Stimulated activated CD8-positive, alpha-beta memory T cell treated with anti-CD3 and anti-CD28 coated beads, Interleukin-12 subunit alpha, Interleukin-12 subunit beta, amount 100 ng/mL, for 1 hour (primary cell): ENCODE data around the gene RSPH4A.
"Not testable (repeated sequence)": the region's sequence is repeated elsewhere in the genome, so short reads cannot be mapped to it uniquely, and the experiment has no call there.

Source experiments
- DNase-seq: peaks from one replicate; pipeline ENCODE4 v3.0.0-alpha.2; 2020; ENCODE audit warnings: low read depth

The RSPH4A gene

DNA sequence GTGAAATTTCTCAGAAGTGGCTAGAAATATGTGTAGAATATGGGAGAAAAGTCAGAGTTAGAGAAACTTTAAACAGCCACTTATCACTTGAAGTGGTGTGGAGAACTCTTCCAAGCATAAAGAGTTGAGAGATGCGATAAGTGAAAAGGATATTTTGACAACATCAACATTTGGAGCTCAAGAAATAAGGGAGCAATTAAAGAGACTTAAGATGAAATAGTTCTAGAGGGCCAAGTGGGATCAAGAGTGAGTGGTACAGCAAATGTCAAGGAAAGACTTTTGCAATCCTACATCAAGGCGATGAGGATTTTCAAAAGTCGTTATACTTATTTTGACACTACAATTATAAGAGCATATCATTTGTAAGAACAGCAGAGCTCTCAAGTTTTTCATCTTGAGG lies 9.6 kb downstream of the RSPH4A start:
- DNase-seq: no peak

DNA sequence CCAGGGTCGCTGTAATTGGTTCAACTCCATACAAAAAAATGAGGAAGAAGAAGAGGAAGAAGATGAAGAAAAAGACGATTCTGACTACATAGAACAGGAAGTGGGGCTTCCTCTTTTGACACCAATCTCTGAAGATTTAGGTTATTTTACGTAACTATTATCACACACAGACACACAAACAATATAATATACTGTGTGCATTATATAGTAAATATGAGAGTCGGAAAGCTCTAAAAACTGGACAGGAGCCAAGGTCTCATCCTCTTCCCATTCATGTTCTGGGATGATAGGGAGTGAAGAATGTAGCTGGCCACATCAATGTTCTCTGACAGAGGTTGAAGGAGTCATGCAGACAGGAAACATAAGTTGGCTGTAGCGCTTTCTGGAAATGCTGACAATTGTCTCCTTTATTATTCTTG lies 13.3 kb downstream of the RSPH4A start:
- no peak for DNase-seq

DNA sequence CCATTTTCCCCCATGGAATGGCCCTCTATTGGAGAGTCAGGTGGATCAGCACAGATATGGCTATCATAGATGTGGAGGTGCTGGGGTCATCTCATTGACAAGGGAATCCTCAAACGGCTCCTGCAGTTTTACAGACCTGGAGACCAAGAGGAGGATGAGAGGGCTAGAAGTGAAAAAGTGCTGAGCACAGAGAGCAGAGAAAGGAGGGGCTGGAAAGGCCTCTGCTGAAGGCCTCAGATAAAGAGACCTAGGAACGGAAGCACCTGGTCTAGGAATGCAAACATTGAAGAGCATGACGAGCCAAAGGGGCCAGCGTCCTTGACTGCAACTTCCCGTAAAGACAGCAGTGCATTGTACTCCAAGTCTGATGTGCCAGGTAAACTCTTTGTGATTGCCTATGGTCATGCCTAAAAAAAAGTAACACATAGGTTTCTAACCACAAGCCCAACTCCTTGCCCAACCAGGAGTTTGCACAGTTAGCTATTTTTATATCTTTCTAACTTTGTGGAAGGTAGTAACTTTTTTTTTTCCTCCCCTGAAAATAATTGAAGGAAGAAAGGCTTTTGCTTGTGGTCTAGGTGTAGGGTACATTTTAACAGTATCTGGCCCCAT lies 15.2 kb downstream of the RSPH4A start:
- DNase-seq: no peak

DNA sequence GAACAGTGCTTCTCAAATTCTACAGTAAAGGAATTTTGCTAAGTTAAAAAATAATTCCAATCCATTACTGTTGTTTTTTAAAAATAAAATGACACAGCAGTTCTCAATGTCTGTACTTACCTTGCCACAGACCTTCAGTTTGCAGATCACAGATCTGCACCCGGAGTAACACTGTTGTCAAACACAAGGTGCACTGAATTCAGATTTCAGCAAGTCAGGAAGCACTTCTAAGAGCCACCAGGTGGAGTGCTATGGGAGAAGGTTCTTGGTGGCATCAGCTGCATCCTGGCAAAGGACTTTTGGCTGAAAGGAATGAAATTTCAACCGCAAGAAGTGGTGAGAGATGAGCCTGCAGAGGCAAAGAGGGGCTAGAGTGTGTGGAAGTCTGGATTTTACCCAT lies 17.4 kb downstream of the RSPH4A start:
- DNase-seq: no peak

DNA sequence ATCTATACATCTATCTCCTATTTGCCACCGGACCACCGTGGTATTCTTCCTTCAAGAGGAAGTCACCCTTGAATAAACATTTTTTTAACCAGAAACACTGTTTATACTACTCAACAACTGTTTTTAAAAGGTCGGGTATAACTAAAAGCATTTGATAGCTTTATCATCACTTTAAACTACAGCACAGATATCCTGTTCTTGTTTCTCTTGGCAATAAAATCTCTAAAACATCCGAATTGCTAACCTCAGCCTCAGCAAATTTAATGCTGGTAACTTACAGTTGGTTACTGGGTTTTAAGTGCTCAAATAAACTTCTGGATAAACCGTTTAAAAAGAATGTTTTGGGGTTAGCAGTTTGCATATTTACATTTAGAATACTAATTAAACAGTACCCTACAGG lies 31.9 kb downstream of the RSPH4A start:
- no peak for DNase-seq

GRCh38 chr6:116649129-116649528 lies 32.9 kb downstream of the RSPH4A start:
- DNase-seq: no peak

GRCh38 chr6:116651916-116652315 lies 35.6 kb downstream of the RSPH4A start:
- no peak for DNase-seq

DNA sequence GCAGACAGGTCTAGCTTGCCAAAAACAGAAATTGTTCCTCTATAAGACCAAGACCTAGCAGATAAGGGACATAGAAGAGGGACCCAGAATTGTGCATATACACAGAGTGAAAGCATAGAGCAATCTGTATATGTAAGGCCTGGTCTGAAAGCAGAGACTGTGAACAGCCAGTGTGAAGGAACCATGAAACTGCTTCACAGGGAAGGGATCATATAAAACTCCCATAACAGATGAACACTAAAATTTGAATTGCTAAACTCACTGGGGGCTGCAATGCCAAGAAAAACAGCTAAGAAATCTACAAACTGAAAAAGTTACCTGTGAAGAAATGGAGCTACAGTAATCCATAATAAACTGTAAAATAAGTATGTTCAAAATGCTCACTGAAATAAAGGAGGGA lies 45.3 kb downstream of the RSPH4A start:
- no peak for DNase-seq

DNA sequence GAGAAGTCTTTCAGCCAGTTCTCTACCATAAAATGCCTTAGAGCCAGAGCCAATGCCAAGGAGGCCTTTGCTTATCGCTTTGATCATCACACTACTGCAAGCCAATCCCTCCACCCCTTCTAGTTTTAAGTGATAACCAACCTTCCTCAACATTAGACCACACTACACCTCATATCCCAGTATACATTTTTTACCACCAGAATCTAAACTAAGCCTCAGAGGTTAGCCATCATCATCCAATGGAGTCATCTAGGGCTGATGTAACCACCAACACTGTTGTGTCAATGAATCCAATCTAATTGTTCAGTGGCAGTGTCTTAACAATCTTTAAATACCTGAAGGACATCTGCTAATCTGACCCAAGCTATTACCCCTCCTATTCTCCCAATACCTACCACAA lies 45.9 kb downstream of the RSPH4A start:
- DNase-seq: no peak

- no peak for DNase-seq
Observed at GRCh38 chr6:116663308-116663707, 47.0 kb downstream of the RSPH4A start.

DNA sequence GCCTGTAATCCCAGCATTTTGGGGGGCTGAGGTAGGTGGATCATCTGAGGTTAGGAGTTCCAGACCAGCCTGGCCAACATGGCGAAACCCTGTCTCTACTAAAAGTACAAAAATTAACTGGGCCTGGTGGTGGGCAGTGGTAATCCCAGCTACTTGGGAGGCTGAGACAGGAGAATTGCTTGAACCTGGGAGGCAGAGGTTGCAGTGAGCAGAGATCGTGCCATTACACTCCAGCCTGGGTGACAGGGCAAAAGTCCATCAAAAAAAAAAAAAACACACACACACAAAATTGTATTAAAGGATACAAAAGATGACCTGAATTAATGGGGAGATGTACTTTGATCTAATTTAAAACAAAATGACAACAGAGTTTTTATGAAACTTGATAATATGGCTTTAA lies 47.9 kb downstream of the RSPH4A start:
- DNase-seq: not testable (repeated sequence)

- no peak for DNase-seq
Observed at GRCh38 chr6:116665464-116665863, 49.2 kb downstream of the RSPH4A start.

GRCh38 chr6:116666869-116667268 lies 50.6 kb downstream of the RSPH4A start:
- no peak for DNase-seq

DNA sequence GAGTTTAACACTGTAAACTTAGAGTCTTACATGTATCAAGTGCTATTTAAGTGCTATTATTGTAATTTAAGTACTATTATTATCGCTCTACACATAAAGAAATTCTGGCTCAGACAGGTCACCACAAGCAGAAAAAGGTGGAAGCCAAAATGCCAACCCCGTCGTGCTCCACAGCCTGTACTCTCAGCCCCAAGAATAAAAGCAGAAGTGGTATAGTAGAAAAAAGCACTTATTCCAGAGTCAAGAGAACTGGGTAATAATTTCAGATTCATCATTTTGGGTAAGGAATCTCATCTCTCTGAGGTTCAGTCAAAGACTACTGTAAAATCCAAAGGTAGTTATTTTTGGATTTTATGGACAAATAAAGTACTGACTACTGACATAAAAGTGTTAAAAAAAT lies 51.3 kb downstream of the RSPH4A start:
- no peak for DNase-seq

DNA sequence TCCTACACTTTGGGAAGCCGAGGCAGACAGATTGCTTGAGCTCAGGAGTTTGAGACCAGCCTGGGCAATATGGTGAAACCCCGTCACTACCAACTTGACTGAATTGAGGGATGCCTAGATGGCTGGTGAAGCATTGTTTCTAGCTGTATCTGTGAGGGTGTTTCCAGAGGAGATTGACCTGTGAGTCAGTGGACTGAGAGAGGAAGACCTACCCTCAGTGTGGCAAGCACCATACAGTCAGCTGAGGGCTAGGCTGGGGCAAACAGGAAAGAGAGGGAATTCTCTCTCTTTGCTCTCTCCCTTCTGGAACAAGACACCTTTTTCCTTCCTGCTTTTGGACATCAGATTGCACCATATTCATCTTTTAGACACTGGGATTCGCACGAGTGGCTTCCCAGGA lies 56.0 kb downstream of the RSPH4A start:
- DNase-seq: no peak

GRCh38 chr6:116676021-116676420 lies 59.7 kb downstream of the RSPH4A start:
- no peak for DNase-seq

GRCh38 chr6:116680880-116681672 lies 64.8 kb downstream of the RSPH4A start, which contains the start of gene KPNA5:
KPNA5 (plus strand) TSS chr6:116681211; CDS start chr6:116681335, 124 bp downstream.
- peak; percentile 86 for DNase-seq

DNA sequence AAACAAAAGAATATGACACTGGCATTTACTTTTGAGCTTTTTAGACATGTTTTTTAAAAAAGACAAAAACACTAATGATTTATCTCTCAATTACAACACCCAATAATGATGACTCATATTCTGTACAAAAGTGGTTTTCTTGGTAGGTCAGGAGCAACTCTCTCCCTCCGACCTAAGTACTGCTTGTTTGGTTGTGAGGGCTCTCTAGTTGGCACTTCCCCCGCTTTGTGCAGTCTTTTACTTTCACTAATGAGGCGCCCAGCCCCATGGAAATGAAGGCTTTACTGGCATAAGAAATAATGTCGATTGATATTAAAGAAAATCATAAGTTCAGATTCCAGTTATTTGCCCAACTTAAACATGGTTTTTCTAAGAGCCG lies 66.0 kb downstream of the RSPH4A start:
- no peak for DNase-seq
